A673 (cell line): ENCODE data around the gene CASZ1.

ENCODE experiments used
- EZH2 ChIP-seq: fragments of 200-600 bp; sonication (generic); IDR thresholded peaks from 2 replicates; pipeline ENCODE4 v1.6.1; 2017; ENCODE audit warnings: borderline replicate concordance, low read depth, mild to moderate bottlenecking, mixed read lengths, antibody characterized with exemption, low read length; ENCODE audit not compliant: poor library complexity, severe bottlenecking
- TF ChIP-seq, protein P1 (sequence below): fragments of 300-800, 200-600 bp; sonication (generic); conservative IDR thresholded peaks from 2 replicates; pipeline ENCODE4 v1.5.1; 2017; ENCODE audit warnings: low read depth, mild to moderate bottlenecking, antibody characterized with exemption, low read length, moderate library complexity, mixed read lengths

DNA sequence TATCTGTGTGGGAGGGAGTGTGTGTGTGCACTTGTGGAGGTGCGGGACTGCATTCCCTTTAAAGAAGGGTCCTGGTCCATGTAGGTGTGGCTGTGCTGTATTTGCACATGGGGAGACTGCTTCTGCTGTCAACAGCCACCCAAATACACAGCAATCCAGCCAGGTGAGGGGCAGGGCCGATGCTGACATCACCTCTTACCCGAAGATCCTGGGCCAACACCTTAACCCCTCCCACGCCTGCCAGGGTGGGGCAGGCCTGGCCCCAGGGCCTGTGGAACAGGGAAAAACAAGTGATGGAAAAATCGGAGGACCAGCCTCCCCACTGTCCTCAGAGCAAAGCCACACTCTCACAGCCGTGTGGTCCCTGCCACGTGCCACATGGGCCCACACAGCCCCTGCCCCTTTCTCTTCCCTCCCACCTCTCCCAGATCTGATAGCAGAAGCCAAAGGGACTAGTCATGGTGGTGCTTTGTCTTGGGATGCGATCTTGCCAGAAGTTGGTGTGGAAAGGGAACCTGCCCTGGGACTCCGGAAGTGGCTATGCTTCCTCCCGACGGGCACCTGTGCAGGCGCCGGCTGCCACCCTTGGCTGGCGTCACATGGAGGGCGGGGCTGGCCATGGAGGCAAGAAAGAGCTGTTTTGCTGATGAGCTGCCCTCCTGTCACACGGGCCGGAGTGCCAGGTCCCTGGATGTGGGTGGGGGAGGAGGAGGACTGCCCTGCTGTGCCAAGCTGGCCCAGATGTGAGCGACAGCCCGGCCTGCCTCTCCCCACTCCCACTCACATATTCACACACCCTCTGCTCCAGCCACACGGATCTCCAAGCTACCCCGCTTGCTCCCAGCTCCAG is 7.8 kb upstream of the CASZ1 start:
- TF ChIP-seq, protein P1, sequence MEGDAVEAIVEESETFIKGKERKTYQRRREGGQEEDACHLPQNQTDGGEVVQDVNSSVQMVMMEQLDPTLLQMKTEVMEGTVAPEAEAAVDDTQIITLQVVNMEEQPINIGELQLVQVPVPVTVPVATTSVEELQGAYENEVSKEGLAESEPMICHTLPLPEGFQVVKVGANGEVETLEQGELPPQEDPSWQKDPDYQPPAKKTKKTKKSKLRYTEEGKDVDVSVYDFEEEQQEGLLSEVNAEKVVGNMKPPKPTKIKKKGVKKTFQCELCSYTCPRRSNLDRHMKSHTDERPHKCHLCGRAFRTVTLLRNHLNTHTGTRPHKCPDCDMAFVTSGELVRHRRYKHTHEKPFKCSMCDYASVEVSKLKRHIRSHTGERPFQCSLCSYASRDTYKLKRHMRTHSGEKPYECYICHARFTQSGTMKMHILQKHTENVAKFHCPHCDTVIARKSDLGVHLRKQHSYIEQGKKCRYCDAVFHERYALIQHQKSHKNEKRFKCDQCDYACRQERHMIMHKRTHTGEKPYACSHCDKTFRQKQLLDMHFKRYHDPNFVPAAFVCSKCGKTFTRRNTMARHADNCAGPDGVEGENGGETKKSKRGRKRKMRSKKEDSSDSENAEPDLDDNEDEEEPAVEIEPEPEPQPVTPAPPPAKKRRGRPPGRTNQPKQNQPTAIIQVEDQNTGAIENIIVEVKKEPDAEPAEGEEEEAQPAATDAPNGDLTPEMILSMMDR: no peak
- TF ChIP-seq EZH2: no peak
